GM12878 (cell line): ENCODE data around the gene RFFL. TPM values are rescaled to one million over a fixed set of nuclear protein-coding genes. Genes with fewer than 3 reads are reported as not detected.

Source experiments
- ATAC-seq: fragments of 200-7000 bp; cut with Tn5 transposase; 3 replicates; pipeline ENCODE4 v1.9.1; 2020; ENCODE audit warnings: mild to moderate bottlenecking, moderate library complexity
- BruUV-seq: library from RNA; stranded (reverse); fragments of 400-500 nt; replicated peaks from 2 replicates; lab custom pipeline; 2021; lab: Mats Ljungman, UMichigan
- CTCF ChIA-PET: fragments of 300-600 bp; sonication (Branson Sonifier 250); formaldehyde crosslinking; extraction: SDS; loops from one replicate; lab custom pipeline; 2021; ENCODE audit warnings: inconsistent platforms; lab: Yijun Ruan, JAX
- POLR2A ChIA-PET: fragments of 350-600 bp; formaldehyde crosslinking; extraction: SDS; loops from one replicate; lab custom pipeline; 2021; ENCODE audit warnings: inconsistent platforms; lab: Charles Lee
- RAD21 ChIA-PET: fragments of 300-600 bp; sonication (Branson Sonifier 250); formaldehyde crosslinking; loops from one replicate; lab custom pipeline; 2023; ENCODE audit warnings: antibody characterized with exemption; ENCODE audit not compliant: unreplicated experiment; lab: Charles Lee
- SMC1A ChIA-PET: fragments of 300-600 bp; sonication (Branson Sonifier 250); formaldehyde crosslinking; loops from one replicate; lab custom pipeline; 2023; ENCODE audit not compliant: unreplicated experiment, uncharacterized antibody; lab: Charles Lee
- DNase-seq: peaks from one replicate; pipeline ENCODE4 v3.0.0-alpha.2; 2011; ENCODE audit warnings: low read depth, low spot score
- FAIRE-seq: peaks from 3 replicates; lab custom pipeline; 2011; peaks lifted over from hg19 to GRCh38; lab: Jason Lieb, UNC
- H2AFZ ChIP-seq: 2 replicates; pipeline ENCODE4 v1.6.0; 2011; ENCODE audit warnings: low read depth, low read length, control low read depth; ENCODE audit not compliant: control insufficient read depth
- H3K27ac ChIP-seq: 2 replicates; pipeline ENCODE4 v1.5.1; 2011; ENCODE audit warnings: control low read depth; ENCODE audit not compliant: control insufficient read depth, insufficient read depth
- H3K27me3 ChIP-seq, 2 experiments: replicated peaks in 1 of 2; 2 replicates each; pipeline versions ENCODE4 v1.6.0 to v1.6.1; 2011; ENCODE audit warnings: low read length in 1 of 2; ENCODE audit not compliant: control insufficient read depth in 2 of 2, insufficient read depth in 2 of 2
- H3K36me3 ChIP-seq, 2 experiments: 2 replicates each; pipeline ENCODE4 v1.5.1; 2011; ENCODE audit warnings: low read length in 1 of 2; ENCODE audit not compliant: control insufficient read depth in 2 of 2, insufficient read depth in 2 of 2
- H3K4me1 ChIP-seq: 2 replicates; pipeline ENCODE4 v1.6.1; 2011; ENCODE audit warnings: mild to moderate bottlenecking, low read length, moderate library complexity, mixed read lengths; ENCODE audit not compliant: control insufficient read depth, insufficient read depth
- H3K4me2 ChIP-seq: 2 replicates; pipeline ENCODE4 v1.6.0; 2011; ENCODE audit warnings: control low read depth; ENCODE audit not compliant: control insufficient read depth, insufficient read depth
- H3K4me3 ChIP-seq: fragments of 200-600 bp; sonication (generic); 2 replicates; pipeline ENCODE4 v1.5.1; 2016
- H3K79me2 ChIP-seq: 2 replicates; pipeline ENCODE4 v1.6.0; 2011; ENCODE audit warnings: low read length; ENCODE audit not compliant: control insufficient read depth, insufficient read depth
- H3K9ac ChIP-seq: 2 replicates; pipeline ENCODE4 v1.8.0; 2011; ENCODE audit warnings: low read length, control low read depth, mixed read lengths; ENCODE audit not compliant: control insufficient read depth, insufficient read depth
- H3K9me3 ChIP-seq: replicated peaks from 3 replicates; pipeline ENCODE4 v1.5.1; 2011; ENCODE audit warnings: mild to moderate bottlenecking, low read length; ENCODE audit not compliant: control insufficient read depth, insufficient read depth
- H4K20me1 ChIP-seq: 2 replicates; pipeline ENCODE4 v1.6.0; 2011; ENCODE audit not compliant: control insufficient read depth, insufficient read depth
- CEBPZ ChIP-seq: fragments of 150-350 bp; IDR thresholded peaks from 2 replicates; pipeline ENCODE4 v1.6.1; 2016; ENCODE audit warnings: low read depth, low read length
- EP300 ChIP-seq, 2 experiments: fragments of 150-350 bp in 1 of 2; IDR thresholded peaks; 2 replicates each; pipeline ENCODE4 v1.6.1; 2011 to 2012; ENCODE audit warnings: low read depth in 2 of 2, low read length in 2 of 2, borderline replicate concordance in 1 of 2, improper control_type of control experiment in 1 of 2, inconsistent platforms in 1 of 2; ENCODE audit not compliant: control insufficient read depth in 1 of 2
- HDGF ChIP-seq: fragments of 450-650 bp; IDR thresholded peaks from 2 replicates; pipeline ENCODE4 v1.6.1; 2016; ENCODE audit warnings: antibody characterized with exemption
- IKZF1 ChIP-seq: fragments of 450-650 bp; conservative IDR thresholded peaks from 2 replicates; pipeline ENCODE4 v1.6.1; 2017; ENCODE audit warnings: antibody characterized with exemption, mild to moderate bottlenecking
- JUNB ChIP-seq: IDR thresholded peaks from 2 replicates; pipeline ENCODE4 v1.6.1; 2016; ENCODE audit warnings: antibody characterized with exemption, mild to moderate bottlenecking
- MYB ChIP-seq: fragments of 150-350 bp; IDR thresholded peaks from 2 replicates; pipeline ENCODE4 v1.6.1; 2014; ENCODE audit warnings: mild to moderate bottlenecking, low read depth, low read length, borderline replicate concordance
- POLR2AphosphoS5 ChIP-seq: IDR thresholded peaks from 2 replicates; pipeline ENCODE4 v1.6.1; 2011; ENCODE audit warnings: mild to moderate bottlenecking, low read length, inconsistent platforms
- RELB ChIP-seq: fragments of 450-650 bp; IDR thresholded peaks from 2 replicates; pipeline ENCODE4 v1.6.1; 2017; ENCODE audit warnings: low read depth, mild to moderate bottlenecking, moderate library complexity
- SRF ChIP-seq, 2 experiments: IDR thresholded peaks; 2 replicates each; pipeline ENCODE4 v1.6.1; 2011; ENCODE audit warnings: low read depth in 2 of 2, low read length in 2 of 2, mild to moderate bottlenecking in 1 of 2, moderate library complexity in 1 of 2
- SUPT20H ChIP-seq: IDR thresholded peaks from 2 replicates; pipeline ENCODE4 v1.6.1; 2011; ENCODE audit warnings: low read depth, mild to moderate bottlenecking, low read length, moderate library complexity, borderline replicate concordance; ENCODE audit not compliant: control insufficient read depth
- WGBS: methylation state at CpG from one replicate; pipeline ENCODE4 v1.1.6; 2016; ENCODE audit warnings: low lambda C conversion rate; ENCODE audit not compliant: insufficient replicate concordance, insufficient coverage; ENCODE audit errors: missing lambda C conversion rate; 5-methylcytosine and 5-hydroxymethylcytosine counted together
- in situ Hi-C: fragments of 300-500 bp; cut with MboI; formaldehyde crosslinking; loops from 9 replicates; pipeline ENCODE4 v1.14.3; 2018; ENCODE audit warnings: mixed read lengths
- intact Hi-C: fragments of 100-400 bp; cut with micrococcal nuclease; formaldehyde crosslinking; loops from one replicate; pipeline ENCODE4 v1.14.2; 2022; ENCODE audit not compliant: unreplicated experiment
- polyA plus RNA-seq, 11 experiments: library from polyadenylated mRNA; depleted of rRNA in 4 of 11; unstranded in 6 of 11; stranded (reverse) in 5 of 11; fragments of >200 nt; fragmentation: Nextera tagmentation in 4 of 11; fragmentation: Illumina TruSeq in 1 of 11; extraction: Ambion mirVana in 4 of 11; extraction: Trizol in 1 of 11; gene quantifications; 1 replicate in 1 of 11; 2 replicates in 10 of 11; pipeline versions ENCODE4 v1.2.1 to v1.2.3, GENCODE V29; 2011 to 2016; ENCODE audit warnings: inconsistent platforms in 2 of 11, missing spikeins in 2 of 11, low read depth in 1 of 11
- total RNA-seq, 4 experiments: library from RNA; depleted of rRNA in 3 of 4; stranded (reverse); fragments of >200 nt in 3 of 4; fragmentation: Illumina TruSeq in 1 of 4; extraction: Trizol in 1 of 4; gene quantifications; 2 replicates each; pipeline versions ENCODE4 v1.2.1 to v1.2.3, GENCODE V29; 2013 to 2021

The RFFL gene
- total and polyA plus RNA-seq, 10 of the 15 experiments (the other 5 are each of a cell fraction or from before 2014, with no cell fraction given) = 4.7 to 56.1 (median 26.9) TPM

DNA sequence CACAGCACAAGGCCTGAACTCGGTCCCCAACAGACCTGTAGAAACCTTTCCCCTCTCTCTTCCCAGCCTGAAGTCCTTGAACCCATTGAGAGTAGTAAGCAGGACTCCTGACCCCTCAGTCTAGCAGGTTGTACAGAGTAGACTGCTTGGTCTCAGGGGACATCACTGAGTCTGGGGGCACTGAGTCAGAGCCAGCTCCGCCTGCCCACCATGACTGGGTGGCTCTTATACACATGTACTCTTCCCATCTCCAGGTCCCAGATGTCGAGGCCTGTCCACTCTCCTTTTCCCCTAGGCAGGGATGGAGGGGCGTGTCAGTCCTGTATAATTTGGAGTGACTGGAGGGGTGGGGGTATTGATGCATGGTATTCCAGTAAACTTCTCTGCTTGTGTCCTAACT is 59.7 kb downstream of the RFFL start:
- Histone ChIP-seq H3K27me3 (no peaks in the 10 kb centered on the region), H3K4me3 (no peak overlapping the region), H3K9ac (no peak overlapping the region), H3K36me3 (peaks cover 15 to 20% of the 10 kb centered on the region in 2 experiments; a peak in 3 of 4 replicates), H3K79me2 (no peaks in the 10 kb centered on the region), H3K9me3 (no peaks in the 10 kb centered on the region), H3K27ac (no peak overlapping the region), H3K4me1 (no peaks in the 10 kb centered on the region), H2AFZ (no peak overlapping the region), H4K20me1 (no peaks in the 10 kb centered on the region), H3K4me2 (no peak overlapping the region)
- no peak for FAIRE-seq
- no peak for ATAC-seq
- ChIA-PET RAD21 (no interaction called here), CTCF (no interaction called here), POLR2A (no interaction called here), SMC1A (interaction anchor here (1.9 kb wide), 1 partner anchor 115 kb away, joined by 6 read pairs; no protein-coding TSS in a partner anchor)
- intact Hi-C loops = no loop called here
- no TSS peak for BruUV-seq
- in situ Hi-C loops = no loop called here
- 84% methylated on average over 4 of the region's 4 CpGs for whole genome bisulfite sequencing
- DNase-seq = no peak
- TF ChIP-seq POLR2AphosphoS5 (peak; percentile 26; the same call in 1 of the 2 replicates), MYB (no peak)

GRCh38 chr17:35002876-35003551 is 60.5 kb downstream of the RFFL start:
- ChIA-PET POLR2A (no interaction called here), SMC1A (interaction anchor here (1.2 to 4.6 kb wide), 4 partner anchors 13 to 115 kb away, joined by 3 to 29 read pairs (median 4); no protein-coding TSS in a partner anchor), CTCF (no interaction called here), RAD21 (no interaction called here)
- no peaks in the 10 kb centered on the region for H4K20me1 ChIP-seq
- intact Hi-C loops (no loop called here), in situ Hi-C loops (no loop called here)
- DNase-seq (no peak), FAIRE-seq (no peak), ATAC-seq (no peak)
- no TSS peak for BruUV-seq
- no peaks in the 10 kb centered on the region for H3K79me2 ChIP-seq
- no peaks in the 10 kb centered on the region; the same call in 1 of the 2 replicates for H3K4me1 ChIP-seq
- WGBS = 84% methylated on average over 15 of the region's 15 CpGs
- H3K27ac ChIP-seq = no peak overlapping the region
- no peaks in the 10 kb centered on the region for H3K9me3 ChIP-seq
- peaks cover 18% of the 10 kb centered on the region in 2 experiments; a peak in 3 of 4 replicates for H3K36me3 ChIP-seq
- no peaks in the 10 kb centered on the region for H3K27me3 ChIP-seq
- no peak overlapping the region for H3K4me2 ChIP-seq
- no peak overlapping the region for H3K4me3 ChIP-seq
- H2AFZ ChIP-seq = no peak overlapping the region
- no peak overlapping the region for H3K9ac ChIP-seq
- TF ChIP-seq SUPT20H (no peak), HDGF (no peak), CEBPZ (no peak), IKZF1 (no peak), EP300 (IDR thresholded peaks at IDR 0.05; ENCODE audit: borderline replicate concordance in 1 of 2, control insufficient read depth in 1 of 2, low read depth in 2 of 2, low read length in 2 of 2) (no peak), SRF (IDR thresholded peaks at IDR 0.05; ENCODE audit: low read depth in 2 of 2, low read length in 2 of 2) (no peak), RELB (no peak), JUNB (no peak)
